ENCODE results near the gene ADAMTS19.

ADAMTS19 gene

GRCh38 chr5:129768735-129769134, 308.6 kb downstream of the ADAMTS19 start:
- no peak for DNase-seq (ENCODE audit: low read depth in 2 of 2)

- DNase-seq (ENCODE audit: low read depth in 2 of 2): no peak
Observed at GRCh38 chr5:129770024-129770820, 310.1 kb downstream of the ADAMTS19 start.

- DNase-seq (ENCODE audit: low read depth in 2 of 2): peak; percentile 6 to 15
Observed at GRCh38 chr5:129771058-129771838, 311.1 kb downstream of the ADAMTS19 start.

- DNase-seq (ENCODE audit: low read depth in 2 of 2): no peak
Observed at GRCh38 chr5:129773376-129773775, 313.3 kb downstream of the ADAMTS19 start.

GRCh38 chr5:129781594-129781993, 321.5 kb downstream of the ADAMTS19 start:
- no peak for DNase-seq (ENCODE audit: low read depth in 2 of 2)

Data from stimulated activated CD4-positive, alpha-beta T cell treated with anti-CD3 and anti-CD28 coated beads, Interleukin-1b, Interleukin-23, amount 100 ng/mL, for 4 hours (primary cell).